ENCODE results near the gene PGAP2. TPM values are rescaled to one million over a fixed set of nuclear protein-coding genes. Genes with fewer than 3 reads are reported as not detected.

Gene PGAP2
- total and polyA plus RNA-seq, 9 donors: 8.7 to 29.8 (median 22.3) TPM

GRCh38 chr11:3831378-3832239 is 23.2 kb downstream of the PGAP2 start:
- Histone ChIP-seq H3K27me3 (ENCODE audit: control insufficient read depth, insufficient read depth, low read length) (no peaks in the 10 kb centered on the region), H3K27ac (ENCODE audit: low read length) (no peak overlapping the region), H3K9me3 (replicated peaks; ENCODE audit: control insufficient read depth, low read depth, low read length) (no peaks in the 10 kb centered on the region), H3K36me3 (ENCODE audit: control insufficient read depth, insufficient read depth, low read length) (peaks cover 65% of the 10 kb centered on the region), H3K4me1 (ENCODE audit: control insufficient read depth, insufficient read depth, low read length) (peaks cover 13% of the 10 kb centered on the region), H3K4me3 (ENCODE audit: low read length) (no peak overlapping the region)
- DNase-seq: no peak
- WGBS (ENCODE audit: insufficient coverage): 80% methylated on average over 11 of the region's 13 CpGs

GRCh38 chr11:3832816-3833215 is 24.5 kb downstream of the PGAP2 start:
- H3K9me3 ChIP-seq (replicated peaks; ENCODE audit: control insufficient read depth, low read depth, low read length): no peaks in the 10 kb centered on the region
- no peak for DNase-seq
- WGBS (ENCODE audit: insufficient coverage): no CpG with 5 or more reads among the region's 2 CpGs
- peaks cover 60% of the 10 kb centered on the region for H3K36me3 ChIP-seq (ENCODE audit: control insufficient read depth, insufficient read depth, low read length)
- H3K27me3 ChIP-seq (ENCODE audit: control insufficient read depth, insufficient read depth, low read length): no peaks in the 10 kb centered on the region
- no peak overlapping the region for H3K4me3 ChIP-seq (ENCODE audit: low read length)
- peaks cover 21% of the 10 kb centered on the region for H3K4me1 ChIP-seq (ENCODE audit: control insufficient read depth, insufficient read depth, low read length)
- no peak overlapping the region for H3K27ac ChIP-seq (ENCODE audit: low read length)

GRCh38 chr11:3833449-3833848 is 25.1 kb downstream of the PGAP2 start:
- DNase-seq: no peak
- Histone ChIP-seq H3K27me3 (ENCODE audit: control insufficient read depth, insufficient read depth, low read length) (no peaks in the 10 kb centered on the region), H3K9me3 (replicated peaks; ENCODE audit: control insufficient read depth, low read depth, low read length) (no peaks in the 10 kb centered on the region), H3K4me3 (ENCODE audit: low read length) (no peak overlapping the region), H3K27ac (ENCODE audit: low read length) (no peak overlapping the region), H3K36me3 (ENCODE audit: control insufficient read depth, insufficient read depth, low read length) (peaks cover 57% of the 10 kb centered on the region), H3K4me1 (ENCODE audit: control insufficient read depth, insufficient read depth, low read length) (peaks cover 25% of the 10 kb centered on the region)
- no CpG with 5 or more reads among the region's 2 CpGs for WGBS (ENCODE audit: insufficient coverage)

GRCh38 chr11:3834349-3834663 is 25.9 kb downstream of the PGAP2 start:
- no peaks in the 10 kb centered on the region for H3K9me3 ChIP-seq (replicated peaks; ENCODE audit: control insufficient read depth, low read depth, low read length)
- no peak overlapping the region for H3K27ac ChIP-seq (ENCODE audit: low read length)
- no peak overlapping the region for H3K4me3 ChIP-seq (ENCODE audit: low read length)
- DNase-seq: no peak
- H3K27me3 ChIP-seq (ENCODE audit: control insufficient read depth, insufficient read depth, low read length): no peaks in the 10 kb centered on the region
- peaks cover 54% of the 10 kb centered on the region for H3K36me3 ChIP-seq (ENCODE audit: control insufficient read depth, insufficient read depth, low read length)
- WGBS (ENCODE audit: insufficient coverage): 70% methylated on average over 2 of the region's 4 CpGs
- peaks cover 29% of the 10 kb centered on the region for H3K4me1 ChIP-seq (ENCODE audit: control insufficient read depth, insufficient read depth, low read length)

GRCh38 chr11:3834664-3835461 is 26.5 kb downstream of the PGAP2 start:
- DNase-seq: no peak
- peaks cover 33% of the 10 kb centered on the region for H3K4me1 ChIP-seq (ENCODE audit: control insufficient read depth, insufficient read depth, low read length)
- H3K36me3 ChIP-seq (ENCODE audit: control insufficient read depth, insufficient read depth, low read length): peaks cover 51% of the 10 kb centered on the region
- WGBS (ENCODE audit: insufficient coverage): 100% methylated on average over 1 of the region's 7 CpGs
- no peak overlapping the region for H3K4me3 ChIP-seq (ENCODE audit: low read length)
- no peak overlapping the region for H3K27ac ChIP-seq (ENCODE audit: low read length)
- no peaks in the 10 kb centered on the region for H3K27me3 ChIP-seq (ENCODE audit: control insufficient read depth, insufficient read depth, low read length)
- H3K9me3 ChIP-seq (replicated peaks; ENCODE audit: control insufficient read depth, low read depth, low read length): no peaks in the 10 kb centered on the region

GRCh38 chr11:3835751-3836150 is 27.4 kb downstream of the PGAP2 start:
- peaks cover 38% of the 10 kb centered on the region for H3K4me1 ChIP-seq (ENCODE audit: control insufficient read depth, insufficient read depth, low read length)
- 72% methylated on average over 4 of the region's 4 CpGs for WGBS (ENCODE audit: insufficient coverage)
- peak; percentile 53 for DNase-seq
- H3K36me3 ChIP-seq (ENCODE audit: control insufficient read depth, insufficient read depth, low read length): peaks cover 42% of the 10 kb centered on the region
- no peaks in the 10 kb centered on the region for H3K27me3 ChIP-seq (ENCODE audit: control insufficient read depth, insufficient read depth, low read length)
- H3K4me3 ChIP-seq (ENCODE audit: low read length): no peak overlapping the region
- H3K27ac ChIP-seq (ENCODE audit: low read length): no peak overlapping the region
- H3K9me3 ChIP-seq (replicated peaks; ENCODE audit: control insufficient read depth, low read depth, low read length): no peaks in the 10 kb centered on the region

- H3K4me1 ChIP-seq (ENCODE audit: control insufficient read depth, insufficient read depth, low read length): peaks cover 41% of the 10 kb centered on the region
- H3K9me3 ChIP-seq (replicated peaks; ENCODE audit: control insufficient read depth, low read depth, low read length): no peaks in the 10 kb centered on the region
- DNase-seq: no peak
- H3K27ac ChIP-seq (ENCODE audit: low read length): no peak overlapping the region
- H3K4me3 ChIP-seq (ENCODE audit: low read length): no peak overlapping the region
- H3K27me3 ChIP-seq (ENCODE audit: control insufficient read depth, insufficient read depth, low read length): no peaks in the 10 kb centered on the region
- H3K36me3 ChIP-seq (ENCODE audit: control insufficient read depth, insufficient read depth, low read length): peaks cover 33% of the 10 kb centered on the region
- 75% methylated on average over 2 of the region's 5 CpGs for WGBS (ENCODE audit: insufficient coverage)
These were observed 28.5 kb downstream of the PGAP2 start for GRCh38 chr11:3836903-3837302.

GRCh38 chr11:3837793-3838192 is 29.4 kb downstream of the PGAP2 start:
- WGBS (ENCODE audit: insufficient coverage): no CpG with 5 or more reads among the region's 1 CpG
- no peaks in the 10 kb centered on the region for H3K9me3 ChIP-seq (replicated peaks; ENCODE audit: control insufficient read depth, low read depth, low read length)
- no peak overlapping the region for H3K4me3 ChIP-seq (ENCODE audit: low read length)
- no peaks in the 10 kb centered on the region for H3K27me3 ChIP-seq (ENCODE audit: control insufficient read depth, insufficient read depth, low read length)
- peak; percentile 75 for DNase-seq
- H3K27ac ChIP-seq (ENCODE audit: low read length): peak overlapping the region; percentile 15
- H3K36me3 ChIP-seq (ENCODE audit: control insufficient read depth, insufficient read depth, low read length): peaks cover 29% of the 10 kb centered on the region
- peaks cover 36% of the 10 kb centered on the region for H3K4me1 ChIP-seq (ENCODE audit: control insufficient read depth, insufficient read depth, low read length)

GRCh38 chr11:3838504-3838903 is 30.1 kb downstream of the PGAP2 start:
- no CpG with 5 or more reads among the region's 2 CpGs for WGBS (ENCODE audit: insufficient coverage)
- no peak overlapping the region for H3K27ac ChIP-seq (ENCODE audit: low read length)
- H3K27me3 ChIP-seq (ENCODE audit: control insufficient read depth, insufficient read depth, low read length): no peaks in the 10 kb centered on the region
- H3K36me3 ChIP-seq (ENCODE audit: control insufficient read depth, insufficient read depth, low read length): peaks cover 22% of the 10 kb centered on the region
- no peaks in the 10 kb centered on the region for H3K9me3 ChIP-seq (replicated peaks; ENCODE audit: control insufficient read depth, low read depth, low read length)
- no peak overlapping the region for H3K4me3 ChIP-seq (ENCODE audit: low read length)
- H3K4me1 ChIP-seq (ENCODE audit: control insufficient read depth, insufficient read depth, low read length): peaks cover 36% of the 10 kb centered on the region
- no peak for DNase-seq
